SW 1271 (cell line): ENCODE data around the gene FKBP10.
"Not testable (repeated sequence)": the region's sequence is repeated elsewhere in the genome, so short reads cannot be mapped to it uniquely, and the experiment has no call there.

Experiments
- DNase-seq, 2 experiments: peaks; one replicate each; lab custom pipeline; 2025; lab: John Stamatoyannopoulos, UW

The FKBP10 gene

GRCh38 chr17:41812381-41813151 lies at the start of gene FKBP10:
Gene FKBP10 (plus strand): TSS chr17:41813004. CDS start chr17:41813035, 31 bp downstream.
- peak; percentile 84 to 85 for DNase-seq

GRCh38 chr17:41763327-41763726 lies 49.5 kb upstream of the FKBP10 start:
- DNase-seq: no peak

GRCh38 chr17:41766135-41766534 lies 46.7 kb upstream of the FKBP10 start:
- no peak for DNase-seq

- DNase-seq: no peak
Measured at GRCh38 chr17:41767324-41768042, 45.3 kb upstream of the FKBP10 start.

GRCh38 chr17:41768682-41769288 lies 44.0 kb upstream of the FKBP10 start:
- no peak for DNase-seq

- no peak for DNase-seq
Measured at GRCh38 chr17:41769346-41769862, 43.4 kb upstream of the FKBP10 start.

GRCh38 chr17:41769985-41770384 lies 42.8 kb upstream of the FKBP10 start:
- DNase-seq: no peak

- no peak for DNase-seq
Measured at GRCh38 chr17:41771389-41772206, 41.2 kb upstream of the FKBP10 start.

- no peak for DNase-seq
Measured at GRCh38 chr17:41772218-41772585, 40.6 kb upstream of the FKBP10 start.

GRCh38 chr17:41772586-41773189 lies 40.1 kb upstream of the FKBP10 start:
- DNase-seq: no peak

GRCh38 chr17:41773190-41773588 lies 39.6 kb upstream of the FKBP10 start:
- DNase-seq: no peak

GRCh38 chr17:41773731-41774193 lies 39.0 kb upstream of the FKBP10 start:
- no peak for DNase-seq

- no peak for DNase-seq
Measured at GRCh38 chr17:41775394-41776226, 37.2 kb upstream of the FKBP10 start.

- not testable (repeated sequence) for DNase-seq
Measured at GRCh38 chr17:41776262-41776900, 36.4 kb upstream of the FKBP10 start.

GRCh38 chr17:41777157-41777573 lies 35.6 kb upstream of the FKBP10 start:
- DNase-seq: peak in 1 of 2 experiments; percentile 7

GRCh38 chr17:41777574-41778188 lies 35.1 kb upstream of the FKBP10 start:
- no peak for DNase-seq

- DNase-seq: no peak
Measured at GRCh38 chr17:41779954-41780353, 32.9 kb upstream of the FKBP10 start.

- no peak for DNase-seq
Measured at GRCh38 chr17:41781404-41782110, 31.2 kb upstream of the FKBP10 start.

GRCh38 chr17:41782142-41782541 lies 30.7 kb upstream of the FKBP10 start:
- no peak for DNase-seq
